Hepatocyte (in vitro differentiated cells): ENCODE data around the gene ZMPSTE24. TPM values are rescaled to one million over a fixed set of nuclear protein-coding genes. Genes with fewer than 3 reads are reported as not detected.

Source experiments
- DNase-seq: peaks from one replicate; pipeline ENCODE4 v3.0.0-alpha.2; 2016; ENCODE audit warnings: low spot score
- H2AFZ ChIP-seq: fragments of 200-600 bp; sonication (generic); 2 replicates; pipeline ENCODE4 v1.6.0; 2016; ENCODE audit warnings: antibody characterized with exemption, mild to moderate bottlenecking
- H3K27ac ChIP-seq: fragments of 200-600 bp; sonication (generic); 2 replicates; pipeline ENCODE4 v1.5.1; 2016; ENCODE audit warnings: mild to moderate bottlenecking
- H3K27me3 ChIP-seq: fragments of 200-600 bp; sonication (generic); 2 replicates; pipeline ENCODE4 v1.6.1; 2016
- H3K36me3 ChIP-seq: fragments of 200-600 bp; sonication (generic); replicated peaks from 2 replicates; pipeline ENCODE4 v1.5.1; 2016; ENCODE audit warnings: low read depth; ENCODE audit not compliant: insufficient read depth
- H3K4me1 ChIP-seq: fragments of 200-600 bp; sonication (generic); 2 replicates; pipeline ENCODE4 v1.5.1; 2016; ENCODE audit warnings: mild to moderate bottlenecking, moderate library complexity; ENCODE audit not compliant: insufficient read depth
- H3K4me2 ChIP-seq: fragments of 200-600 bp; sonication (generic); 2 replicates; pipeline ENCODE4 v1.6.0; 2016
- H3K4me3 ChIP-seq: fragments of 200-600 bp; sonication (generic); 2 replicates; pipeline ENCODE4 v1.5.1; 2016; ENCODE audit warnings: mild to moderate bottlenecking
- H3K79me2 ChIP-seq: fragments of 200-600 bp; sonication (generic); 2 replicates; pipeline ENCODE4 v1.6.0; 2017; ENCODE audit warnings: mild to moderate bottlenecking
- H3K9me2 ChIP-seq: fragments of 200-600 bp; sonication (generic); replicated peaks from 2 replicates; pipeline ENCODE4 v1.6.0; 2017; ENCODE audit warnings: mild to moderate bottlenecking; ENCODE audit not compliant: insufficient read depth
- H3K9me3 ChIP-seq: fragments of 200-600 bp; sonication (generic); 2 replicates; pipeline ENCODE4 v1.5.1; 2016; ENCODE audit warnings: low read depth, mild to moderate bottlenecking
- H4K20me1 ChIP-seq: fragments of 200-600 bp; sonication (generic); 2 replicates; pipeline ENCODE4 v1.6.0; 2016; ENCODE audit warnings: mild to moderate bottlenecking; ENCODE audit not compliant: insufficient read depth, poor library complexity, severe bottlenecking
- CTCF ChIP-seq: fragments of 200-600 bp; sonication (generic); IDR thresholded peaks from 2 replicates; pipeline ENCODE4 v1.5.1; 2016; ENCODE audit warnings: antibody characterized with exemption, mild to moderate bottlenecking; ENCODE audit not compliant: poor library complexity
- EZH2 ChIP-seq: fragments of 200-600 bp; sonication (generic); IDR thresholded peaks from 2 replicates; pipeline ENCODE4 v1.6.1; 2016; ENCODE audit warnings: antibody characterized with exemption, mild to moderate bottlenecking, borderline replicate concordance
- EZH2phosphoT487 ChIP-seq: fragments of 200-600 bp; sonication (generic); IDR thresholded peaks from one replicate; pipeline ENCODE4 v1.6.1; 2018; ENCODE audit warnings: antibody characterized with exemption, mild to moderate bottlenecking, low read depth, moderate library complexity; ENCODE audit not compliant: unreplicated experiment, severe bottlenecking
- WGBS: methylation state at CpG from one replicate; pipeline ENCODE4 v1.1.6; 2016; ENCODE audit warnings: low lambda C conversion rate; ENCODE audit errors: missing lambda C conversion rate; 5-methylcytosine and 5-hydroxymethylcytosine counted together
- polyA plus RNA-seq: library from polyadenylated mRNA; unstranded; fragments of >200 nt; fragmentation: Nextera tagmentation; extraction: Ambion mirVana; gene quantifications from 2 replicates; pipeline ENCODE4 v1.2.1, GENCODE V29; 2016
- total RNA-seq: library from RNA; depleted of rRNA; stranded (reverse); fragments of >200 nt; gene quantifications from 2 replicates; pipeline ENCODE4 v1.2.3, GENCODE V29; 2014

ZMPSTE24 gene
- total and polyA plus RNA-seq, 2 experiments from 2014 or later, result 35.6 to 56.1 TPM

- H3K4me2 ChIP-seq, result no peak overlapping the region
- no peak overlapping the region for H2AFZ ChIP-seq
- no peaks in the 10 kb centered on the region for H3K36me3 ChIP-seq
- H3K27me3 ChIP-seq, result no peaks in the 10 kb centered on the region
- H3K9me3 ChIP-seq, result no peaks in the 10 kb centered on the region
- no peak overlapping the region for H3K27ac ChIP-seq
- H3K4me3 ChIP-seq, result no peak overlapping the region
- peaks cover 13% of the 10 kb centered on the region for H3K79me2 ChIP-seq
- no peak for TF ChIP-seq EZH2
- no peak for TF ChIP-seq EZH2phosphoT487
- no peak for TF ChIP-seq CTCF
- no peaks in the 10 kb centered on the region for H3K4me1 ChIP-seq
- H3K9me2 ChIP-seq, result no peaks in the 10 kb centered on the region
- H4K20me1 ChIP-seq, result no peaks in the 10 kb centered on the region
- WGBS, result 81% methylated on average over 3 of the region's 3 CpGs
- no peak for DNase-seq
Measured at GRCh38 chr1:40270152-40270834, 12.3 kb downstream of the ZMPSTE24 start.

- TF ChIP-seq EZH2phosphoT487, result no peak
- no peak for TF ChIP-seq EZH2
- TF ChIP-seq CTCF, result no peak
- H3K36me3 ChIP-seq, result no peaks in the 10 kb centered on the region
- no peaks in the 10 kb centered on the region for H3K9me2 ChIP-seq
- no peaks in the 10 kb centered on the region for H3K27me3 ChIP-seq
- WGBS, result 95% methylated on average over 3 of the region's 3 CpGs
- no peak overlapping the region for H3K4me2 ChIP-seq
- H4K20me1 ChIP-seq, result no peaks in the 10 kb centered on the region
- no peak overlapping the region for H3K4me3 ChIP-seq
- DNase-seq, result no peak
- H3K79me2 ChIP-seq, result peaks cover 5% of the 10 kb centered on the region
- H3K4me1 ChIP-seq, result no peaks in the 10 kb centered on the region
- H3K27ac ChIP-seq, result no peak overlapping the region
- H3K9me3 ChIP-seq, result no peaks in the 10 kb centered on the region
- H2AFZ ChIP-seq, result no peak overlapping the region
Measured at GRCh38 chr1:40272653-40273213, 14.7 kb downstream of the ZMPSTE24 start.

GRCh38 chr1:40273547-40274166 lies 15.6 kb downstream of the ZMPSTE24 start:
- no peak for DNase-seq
- H2AFZ ChIP-seq, result no peak overlapping the region
- no peak overlapping the region for H3K4me3 ChIP-seq
- no peaks in the 10 kb centered on the region for H3K9me2 ChIP-seq
- H3K36me3 ChIP-seq, result no peaks in the 10 kb centered on the region
- H4K20me1 ChIP-seq, result no peaks in the 10 kb centered on the region
- no peaks in the 10 kb centered on the region for H3K4me1 ChIP-seq
- H3K9me3 ChIP-seq, result no peaks in the 10 kb centered on the region
- WGBS, result 93% methylated on average over 4 of the region's 4 CpGs
- no peak overlapping the region for H3K27ac ChIP-seq
- H3K27me3 ChIP-seq, result no peaks in the 10 kb centered on the region
- TF ChIP-seq CTCF (no peak), EZH2phosphoT487 (no peak), EZH2 (no peak)
- peaks cover 5% of the 10 kb centered on the region for H3K79me2 ChIP-seq
- H3K4me2 ChIP-seq, result no peak overlapping the region
